GM23338 (cell line): Measurements from ENCODE around the gene OR2J2.

Experiments
- CREB1 ChIP-seq: fragments of 250-450 bp; sonication (Bioruptor Pico); IDR thresholded peaks from 2 replicates; pipeline ENCODE4 v1.5.0; 2020; ENCODE audit warnings: low read depth, mild to moderate bottlenecking, moderate library complexity
- EZH2 ChIP-seq: fragments of 200-600 bp; sonication (generic); IDR thresholded peaks from one replicate; pipeline ENCODE4 v1.8.0; 2017; ENCODE audit warnings: antibody characterized with exemption, mild to moderate bottlenecking, low read depth; ENCODE audit not compliant: unreplicated experiment
- EZH2phosphoT487 ChIP-seq: fragments of 200-600 bp; sonication (generic); IDR thresholded peaks from one replicate; pipeline ENCODE4 v1.8.1; 2018; ENCODE audit warnings: antibody characterized with exemption; ENCODE audit not compliant: unreplicated experiment
- JUNB ChIP-seq: IDR thresholded peaks from one replicate; pipeline ENCODE4 v1.6.1; 2016; ENCODE audit warnings: antibody characterized with exemption; ENCODE audit not compliant: unreplicated experiment
- NANOG ChIP-seq: IDR thresholded peaks from 2 replicates; pipeline ENCODE4 v1.6.1; 2016; ENCODE audit warnings: antibody characterized with exemption, borderline replicate concordance
- POLR2AphosphoS5 ChIP-seq: IDR thresholded peaks from 2 replicates; pipeline ENCODE4 v1.6.1; 2016; ENCODE audit warnings: antibody characterized with exemption, low read depth
- STAT1 ChIP-seq: IDR thresholded peaks from one replicate; pipeline ENCODE4 v1.6.1; 2016; ENCODE audit warnings: antibody characterized with exemption; ENCODE audit not compliant: unreplicated experiment
- ZNF114 ChIP-seq: fragments of 250-450 bp; sonication (Bioruptor Pico); IDR thresholded peaks from 2 replicates; pipeline ENCODE4 v1.5.0; 2020; ENCODE audit warnings: mild to moderate bottlenecking, moderate library complexity
- ZNF331 ChIP-seq: fragments of 250-450 bp; sonication (Bioruptor Pico); IDR thresholded peaks from 2 replicates; pipeline ENCODE4 v1.5.0; 2020; ENCODE audit warnings: low read depth, mild to moderate bottlenecking, moderate library complexity
- TF ChIP-seq, protein P1 (sequence below): IDR thresholded peaks from 2 replicates; pipeline ENCODE4 v1.6.1; 2016; ENCODE audit warnings: antibody characterized with exemption
- TF ChIP-seq, protein P2 (sequence below), 2 experiments: fragments of 200-600 bp in 1 of 2; sonication (generic) in 1 of 2; conservative IDR thresholded peaks; 2 replicates each; pipeline versions ENCODE4 v1.5.1 to v1.6.1; 2016 to 2017; ENCODE audit warnings: antibody characterized with exemption in 2 of 2, low read depth in 2 of 2, mild to moderate bottlenecking in 2 of 2, moderate library complexity in 1 of 2
- TF ChIP-seq, protein P3 (sequence below): IDR thresholded peaks from one replicate; pipeline ENCODE4 v1.6.1; 2018; ENCODE audit warnings: antibody characterized with exemption; ENCODE audit not compliant: unreplicated experiment
- TF ChIP-seq, protein P4 (sequence below): fragments of 250-450 bp; sonication (Bioruptor Pico); IDR thresholded peaks from 2 replicates; pipeline ENCODE4 v1.5.0; 2020; ENCODE audit warnings: mild to moderate bottlenecking, moderate library complexity

DNA sequence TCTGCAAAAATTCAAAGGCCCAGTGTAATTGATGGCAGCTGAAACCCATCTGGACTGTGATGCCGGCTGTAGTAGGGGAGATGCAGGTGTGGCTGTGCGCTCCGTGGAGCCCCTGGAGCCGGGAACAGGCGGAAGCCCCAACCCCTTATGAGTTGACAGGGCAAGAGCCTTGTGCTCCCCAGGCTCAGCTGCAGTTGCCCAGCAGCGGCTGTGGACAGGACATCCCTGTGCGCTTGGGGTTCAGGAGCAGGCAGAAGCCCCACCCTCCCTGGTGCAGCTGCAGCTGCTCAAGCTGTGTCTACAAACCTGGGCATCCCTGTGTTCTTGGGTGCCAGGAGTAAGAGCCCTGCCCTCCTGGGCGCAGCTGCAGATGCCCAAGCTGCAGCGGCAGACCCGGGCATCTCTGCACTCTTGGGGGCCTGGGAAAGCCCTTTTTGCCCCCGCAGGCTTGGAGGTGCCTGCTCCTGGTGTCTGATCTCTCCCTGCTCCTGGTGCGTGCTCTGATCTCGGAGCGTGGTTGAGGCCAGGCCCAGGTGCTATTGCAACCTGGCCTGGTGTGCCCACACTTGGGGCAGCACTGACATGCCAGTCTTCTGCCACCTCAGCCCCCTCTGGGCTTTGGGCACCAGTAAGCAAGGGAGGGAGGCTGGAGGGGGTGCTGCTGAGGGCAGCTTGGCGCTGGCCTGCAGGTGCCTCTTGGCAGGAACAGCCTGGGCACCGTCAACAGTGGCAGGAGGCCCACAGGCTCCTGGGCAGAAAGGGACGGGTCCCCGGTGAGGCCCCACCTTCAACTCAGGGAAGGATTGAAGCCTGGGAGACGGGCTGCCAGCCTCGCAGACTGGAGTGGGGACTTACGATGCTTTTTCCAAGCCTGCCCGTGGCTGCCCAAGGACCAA, 30.3 kb downstream of the OR2J2 start:
- TF ChIP-seq POLR2AphosphoS5 (no peak), EZH2 (no peak), JUNB (no peak), CREB1 (no peak), ZNF114 (CRISPR knock-in tag) (no peak), EZH2phosphoT487 (no peak), STAT1 (no peak), ZNF331 (CRISPR knock-in tag) (no peak), NANOG (no peak)
- TF ChIP-seq, protein P1, sequence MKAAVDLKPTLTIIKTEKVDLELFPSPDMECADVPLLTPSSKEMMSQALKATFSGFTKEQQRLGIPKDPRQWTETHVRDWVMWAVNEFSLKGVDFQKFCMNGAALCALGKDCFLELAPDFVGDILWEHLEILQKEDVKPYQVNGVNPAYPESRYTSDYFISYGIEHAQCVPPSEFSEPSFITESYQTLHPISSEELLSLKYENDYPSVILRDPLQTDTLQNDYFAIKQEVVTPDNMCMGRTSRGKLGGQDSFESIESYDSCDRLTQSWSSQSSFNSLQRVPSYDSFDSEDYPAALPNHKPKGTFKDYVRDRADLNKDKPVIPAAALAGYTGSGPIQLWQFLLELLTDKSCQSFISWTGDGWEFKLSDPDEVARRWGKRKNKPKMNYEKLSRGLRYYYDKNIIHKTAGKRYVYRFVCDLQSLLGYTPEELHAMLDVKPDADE: no peak
- TF ChIP-seq, protein P2, sequence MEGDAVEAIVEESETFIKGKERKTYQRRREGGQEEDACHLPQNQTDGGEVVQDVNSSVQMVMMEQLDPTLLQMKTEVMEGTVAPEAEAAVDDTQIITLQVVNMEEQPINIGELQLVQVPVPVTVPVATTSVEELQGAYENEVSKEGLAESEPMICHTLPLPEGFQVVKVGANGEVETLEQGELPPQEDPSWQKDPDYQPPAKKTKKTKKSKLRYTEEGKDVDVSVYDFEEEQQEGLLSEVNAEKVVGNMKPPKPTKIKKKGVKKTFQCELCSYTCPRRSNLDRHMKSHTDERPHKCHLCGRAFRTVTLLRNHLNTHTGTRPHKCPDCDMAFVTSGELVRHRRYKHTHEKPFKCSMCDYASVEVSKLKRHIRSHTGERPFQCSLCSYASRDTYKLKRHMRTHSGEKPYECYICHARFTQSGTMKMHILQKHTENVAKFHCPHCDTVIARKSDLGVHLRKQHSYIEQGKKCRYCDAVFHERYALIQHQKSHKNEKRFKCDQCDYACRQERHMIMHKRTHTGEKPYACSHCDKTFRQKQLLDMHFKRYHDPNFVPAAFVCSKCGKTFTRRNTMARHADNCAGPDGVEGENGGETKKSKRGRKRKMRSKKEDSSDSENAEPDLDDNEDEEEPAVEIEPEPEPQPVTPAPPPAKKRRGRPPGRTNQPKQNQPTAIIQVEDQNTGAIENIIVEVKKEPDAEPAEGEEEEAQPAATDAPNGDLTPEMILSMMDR (conservative IDR thresholded peaks at IDR 0.05; ENCODE audit: low read depth in 2 of 2): no peak
- TF ChIP-seq, protein P3, sequence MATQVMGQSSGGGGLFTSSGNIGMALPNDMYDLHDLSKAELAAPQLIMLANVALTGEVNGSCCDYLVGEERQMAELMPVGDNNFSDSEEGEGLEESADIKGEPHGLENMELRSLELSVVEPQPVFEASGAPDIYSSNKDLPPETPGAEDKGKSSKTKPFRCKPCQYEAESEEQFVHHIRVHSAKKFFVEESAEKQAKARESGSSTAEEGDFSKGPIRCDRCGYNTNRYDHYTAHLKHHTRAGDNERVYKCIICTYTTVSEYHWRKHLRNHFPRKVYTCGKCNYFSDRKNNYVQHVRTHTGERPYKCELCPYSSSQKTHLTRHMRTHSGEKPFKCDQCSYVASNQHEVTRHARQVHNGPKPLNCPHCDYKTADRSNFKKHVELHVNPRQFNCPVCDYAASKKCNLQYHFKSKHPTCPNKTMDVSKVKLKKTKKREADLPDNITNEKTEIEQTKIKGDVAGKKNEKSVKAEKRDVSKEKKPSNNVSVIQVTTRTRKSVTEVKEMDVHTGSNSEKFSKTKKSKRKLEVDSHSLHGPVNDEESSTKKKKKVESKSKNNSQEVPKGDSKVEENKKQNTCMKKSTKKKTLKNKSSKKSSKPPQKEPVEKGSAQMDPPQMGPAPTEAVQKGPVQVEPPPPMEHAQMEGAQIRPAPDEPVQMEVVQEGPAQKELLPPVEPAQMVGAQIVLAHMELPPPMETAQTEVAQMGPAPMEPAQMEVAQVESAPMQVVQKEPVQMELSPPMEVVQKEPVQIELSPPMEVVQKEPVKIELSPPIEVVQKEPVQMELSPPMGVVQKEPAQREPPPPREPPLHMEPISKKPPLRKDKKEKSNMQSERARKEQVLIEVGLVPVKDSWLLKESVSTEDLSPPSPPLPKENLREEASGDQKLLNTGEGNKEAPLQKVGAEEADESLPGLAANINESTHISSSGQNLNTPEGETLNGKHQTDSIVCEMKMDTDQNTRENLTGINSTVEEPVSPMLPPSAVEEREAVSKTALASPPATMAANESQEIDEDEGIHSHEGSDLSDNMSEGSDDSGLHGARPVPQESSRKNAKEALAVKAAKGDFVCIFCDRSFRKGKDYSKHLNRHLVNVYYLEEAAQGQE: no peak
- TF ChIP-seq, protein P4, sequence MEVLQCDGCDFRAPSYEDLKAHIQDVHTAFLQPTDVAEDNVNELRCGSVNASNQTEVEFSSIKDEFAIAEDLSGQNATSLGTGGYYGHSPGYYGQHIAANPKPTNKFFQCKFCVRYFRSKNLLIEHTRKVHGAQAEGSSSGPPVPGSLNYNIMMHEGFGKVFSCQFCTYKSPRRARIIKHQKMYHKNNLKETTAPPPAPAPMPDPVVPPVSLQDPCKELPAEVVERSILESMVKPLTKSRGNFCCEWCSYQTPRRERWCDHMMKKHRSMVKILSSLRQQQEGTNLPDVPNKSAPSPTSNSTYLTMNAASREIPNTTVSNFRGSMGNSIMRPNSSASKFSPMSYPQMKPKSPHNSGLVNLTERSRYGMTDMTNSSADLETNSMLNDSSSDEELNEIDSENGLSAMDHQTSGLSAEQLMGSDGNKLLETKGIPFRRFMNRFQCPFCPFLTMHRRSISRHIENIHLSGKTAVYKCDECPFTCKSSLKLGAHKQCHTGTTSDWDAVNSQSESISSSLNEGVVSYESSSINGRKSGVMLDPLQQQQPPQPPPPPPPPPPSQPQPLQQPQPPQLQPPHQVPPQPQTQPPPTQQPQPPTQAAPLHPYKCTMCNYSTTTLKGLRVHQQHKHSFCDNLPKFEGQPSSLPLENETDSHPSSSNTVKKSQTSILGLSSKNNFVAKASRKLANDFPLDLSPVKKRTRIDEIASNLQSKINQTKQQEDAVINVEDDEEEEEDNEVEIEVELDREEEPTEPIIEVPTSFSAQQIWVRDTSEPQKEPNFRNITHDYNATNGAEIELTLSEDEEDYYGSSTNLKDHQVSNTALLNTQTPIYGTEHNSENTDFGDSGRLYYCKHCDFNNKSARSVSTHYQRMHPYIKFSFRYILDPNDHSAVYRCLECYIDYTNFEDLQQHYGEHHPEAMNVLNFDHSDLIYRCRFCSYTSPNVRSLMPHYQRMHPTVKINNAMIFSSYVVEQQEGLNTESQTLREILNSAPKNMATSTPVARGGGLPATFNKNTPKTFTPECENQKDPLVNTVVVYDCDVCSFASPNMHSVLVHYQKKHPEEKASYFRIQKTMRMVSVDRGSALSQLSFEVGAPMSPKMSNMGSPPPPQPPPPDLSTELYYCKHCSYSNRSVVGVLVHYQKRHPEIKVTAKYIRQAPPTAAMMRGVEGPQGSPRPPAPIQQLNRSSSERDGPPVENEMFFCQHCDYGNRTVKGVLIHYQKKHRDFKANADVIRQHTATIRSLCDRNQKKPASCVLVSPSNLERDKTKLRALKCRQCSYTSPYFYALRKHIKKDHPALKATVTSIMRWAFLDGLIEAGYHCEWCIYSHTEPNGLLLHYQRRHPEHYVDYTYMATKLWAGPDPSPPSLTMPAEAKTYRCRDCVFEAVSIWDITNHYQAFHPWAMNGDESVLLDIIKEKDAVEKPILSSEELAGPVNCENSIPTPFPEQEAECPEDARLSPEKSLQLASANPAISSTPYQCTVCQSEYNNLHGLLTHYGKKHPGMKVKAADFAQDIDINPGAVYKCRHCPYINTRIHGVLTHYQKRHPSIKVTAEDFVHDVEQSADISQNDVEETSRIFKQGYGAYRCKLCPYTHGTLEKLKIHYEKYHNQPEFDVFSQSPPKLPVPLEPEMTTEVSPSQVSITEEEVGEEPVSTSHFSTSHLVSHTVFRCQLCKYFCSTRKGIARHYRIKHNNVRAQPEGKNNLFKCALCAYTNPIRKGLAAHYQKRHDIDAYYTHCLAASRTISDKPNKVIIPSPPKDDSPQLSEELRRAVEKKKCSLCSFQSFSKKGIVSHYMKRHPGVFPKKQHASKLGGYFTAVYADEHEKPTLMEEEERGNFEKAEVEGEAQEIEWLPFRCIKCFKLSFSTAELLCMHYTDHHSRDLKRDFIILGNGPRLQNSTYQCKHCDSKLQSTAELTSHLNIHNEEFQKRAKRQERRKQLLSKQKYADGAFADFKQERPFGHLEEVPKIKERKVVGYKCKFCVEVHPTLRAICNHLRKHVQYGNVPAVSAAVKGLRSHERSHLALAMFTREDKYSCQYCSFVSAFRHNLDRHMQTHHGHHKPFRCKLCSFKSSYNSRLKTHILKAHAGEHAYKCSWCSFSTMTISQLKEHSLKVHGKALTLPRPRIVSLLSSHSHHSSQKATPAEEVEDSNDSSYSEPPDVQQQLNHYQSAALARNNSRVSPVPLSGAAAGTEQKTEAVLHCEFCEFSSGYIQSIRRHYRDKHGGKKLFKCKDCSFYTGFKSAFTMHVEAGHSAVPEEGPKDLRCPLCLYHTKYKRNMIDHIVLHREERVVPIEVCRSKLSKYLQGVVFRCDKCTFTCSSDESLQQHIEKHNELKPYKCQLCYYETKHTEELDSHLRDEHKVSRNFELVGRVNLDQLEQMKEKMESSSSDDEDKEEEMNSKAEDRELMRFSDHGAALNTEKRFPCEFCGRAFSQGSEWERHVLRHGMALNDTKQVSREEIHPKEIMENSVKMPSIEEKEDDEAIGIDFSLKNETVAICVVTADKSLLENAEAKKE (CRISPR knock-in tag): no peak
